HCT116 (cell line): ENCODE data around the gene THRB. TPM values are rescaled to one million over a fixed set of nuclear protein-coding genes. Genes with fewer than 3 reads are reported as not detected.

ENCODE experiments used
- ATAC-seq: fragments of 200-7000 bp; cut with Tn5 transposase; 2 replicates; pipeline ENCODE4 v1.9.1; 2020; ENCODE audit warnings: mild to moderate bottlenecking, moderate library complexity
- BruUV-seq: library from RNA; stranded (reverse); fragments of 400-500 nt; replicated peaks from 2 replicates; lab custom pipeline; 2021; lab: Mats Ljungman, UMichigan
- CTCF ChIA-PET: fragments of 300-600 bp; sonication (Branson Sonifier 250); formaldehyde crosslinking; loops from one replicate; lab custom pipeline; 2021; ENCODE audit warnings: antibody characterized with exemption; lab: Charles Lee
- POLR2A ChIA-PET: fragments of 300-600, 350-600 bp; sonication (Branson Sonifier 250); formaldehyde crosslinking; loops from one replicate; lab custom pipeline; 2021; ENCODE audit warnings: antibody characterized with exemption; lab: Charles Lee
- RAD21 ChIA-PET, 2 experiments: fragments of 300-600 bp; sonication (Branson Sonifier 250); formaldehyde crosslinking; loops; one replicate each; lab custom pipeline; 2023; ENCODE audit warnings: low total read pairs in 2 of 2; ENCODE audit not compliant: uncharacterized antibody in 2 of 2, unreplicated experiment in 2 of 2, low non-redundant PET in 1 of 2; lab: Charles Lee
- DNase-seq: peaks from one replicate; pipeline ENCODE4 v3.0.0-alpha.2; 2010; ENCODE audit warnings: low read depth, low spot score
- H2AFZ ChIP-seq: fragments of 200-600 bp; shearing (Covaris generic), sonication (generic); 2 replicates; pipeline ENCODE4 v1.6.1; 2017; ENCODE audit warnings: low read depth, mixed run types, mixed read lengths, antibody characterized with exemption, low read length; ENCODE audit not compliant: poor library complexity, severe bottlenecking
- H3K27ac ChIP-seq: 2 replicates; pipeline ENCODE4 v1.5.1; 2012; ENCODE audit warnings: low read depth, low read length
- H3K27me3 ChIP-seq: fragments of 200-600 bp; sonication (generic); 2 replicates; pipeline ENCODE4 v1.6.1; 2016; ENCODE audit warnings: mixed run types, low read length, mixed read lengths; ENCODE audit not compliant: insufficient read depth
- H3K36me3 ChIP-seq, 2 experiments: fragments of 200-500 bp in 1 of 2; fragments of 200-600 bp in 1 of 2; sonication (Bioruptor generic) in 1 of 2; sonication (generic) in 1 of 2; 2 replicates each; pipeline versions ENCODE4 v1.5.1 to v1.6.1; 2014 to 2016; ENCODE audit warnings: low read length in 2 of 2, inconsistent platforms in 1 of 2, mixed read lengths in 1 of 2, mixed run types in 1 of 2; ENCODE audit not compliant: insufficient read depth in 2 of 2, control insufficient read depth in 1 of 2
- H3K4me1 ChIP-seq, 2 experiments: fragments of 200-600 bp in 1 of 2; sonication (generic) in 1 of 2; 2 replicates each; pipeline versions ENCODE4 v1.5.1 to v1.6.1; 2012 to 2017; ENCODE audit warnings: low read length in 2 of 2, inconsistent platforms in 1 of 2, mild to moderate bottlenecking in 1 of 2, mixed read lengths in 1 of 2, mixed run types in 1 of 2, moderate library complexity in 1 of 2; ENCODE audit not compliant: insufficient read depth in 2 of 2, control insufficient read depth in 1 of 2
- H3K4me2 ChIP-seq: fragments of 200-600 bp; sonication (generic); 2 replicates; pipeline ENCODE4 v1.6.1; 2017; ENCODE audit warnings: mixed run types, low read length, mixed read lengths
- H3K4me3 ChIP-seq, 2 experiments: fragments of 200-600 bp in 1 of 2; sonication (generic) in 1 of 2; replicated peaks in 1 of 2; 2 replicates each; pipeline ENCODE4 v1.5.1; 2011 to 2016; ENCODE audit warnings: low read length in 2 of 2, control low read depth in 1 of 2, low read depth in 1 of 2, mild to moderate bottlenecking in 1 of 2, mixed read lengths in 1 of 2, mixed run types in 1 of 2
- H3K79me2 ChIP-seq: fragments of 200-600 bp; sonication (generic); 2 replicates; pipeline ENCODE4 v1.6.1; 2017; ENCODE audit warnings: mild to moderate bottlenecking, mixed run types, low read length, moderate library complexity, mixed read lengths; ENCODE audit not compliant: insufficient read depth
- H3K9ac ChIP-seq: fragments of 200-600 bp; sonication (generic); 2 replicates; pipeline ENCODE4 v1.6.1; 2016; ENCODE audit warnings: low read length, mixed read lengths
- H3K9me2 ChIP-seq: fragments of 200-600 bp; sonication (generic), shearing (Covaris generic); 2 replicates; pipeline ENCODE4 v1.6.1; 2017; ENCODE audit warnings: mixed run types, mild to moderate bottlenecking, moderate library complexity; ENCODE audit not compliant: insufficient read depth
- H3K9me3 ChIP-seq, 2 experiments: fragments of 200-500 bp in 1 of 2; fragments of 200-600 bp in 1 of 2; sonication (Bioruptor generic) in 1 of 2; sonication (generic) in 1 of 2; 2 replicates each; pipeline ENCODE4 v1.6.1; 2014 to 2017; ENCODE audit warnings: low read length in 2 of 2, mixed read lengths in 2 of 2, inconsistent platforms in 1 of 2, low read depth in 1 of 2, mild to moderate bottlenecking in 1 of 2, mixed run types in 1 of 2, moderate library complexity in 1 of 2; ENCODE audit not compliant: control insufficient read depth in 1 of 2, insufficient read depth in 1 of 2
- H4K20me1 ChIP-seq: fragments of 200-600 bp; sonication (generic), shearing (Covaris generic); 2 replicates; pipeline ENCODE4 v1.6.1; 2017; ENCODE audit warnings: mixed run types, mild to moderate bottlenecking, moderate library complexity; ENCODE audit not compliant: insufficient read depth
- EGR1 ChIP-seq: IDR thresholded peaks from 2 replicates; pipeline ENCODE4 v1.6.1; 2012; ENCODE audit warnings: low read depth
- EZH2phosphoT487 ChIP-seq: fragments of 200-600 bp; IDR thresholded peaks from 2 replicates; pipeline ENCODE4 v1.6.1; 2018; ENCODE audit warnings: antibody characterized with exemption, borderline replicate concordance
- FOSL1 ChIP-seq: IDR thresholded peaks from 2 replicates; pipeline ENCODE4 v1.6.1; 2012; ENCODE audit warnings: low read depth
- JUND ChIP-seq: IDR thresholded peaks from 2 replicates; pipeline ENCODE4 v1.6.1; 2012
- RAD21 ChIP-seq: IDR thresholded peaks from 2 replicates; pipeline ENCODE4 v1.6.1; 2012; ENCODE audit warnings: low read depth, mild to moderate bottlenecking
- REST ChIP-seq: IDR thresholded peaks from 2 replicates; pipeline ENCODE4 v1.6.1; 2012; ENCODE audit warnings: low read depth
- SIN3A ChIP-seq: IDR thresholded peaks from 2 replicates; pipeline ENCODE4 v1.6.1; 2012; ENCODE audit warnings: low read depth
- SRF ChIP-seq: IDR thresholded peaks from 2 replicates; pipeline ENCODE4 v1.6.1; 2012; ENCODE audit warnings: low read depth
- ZFX ChIP-seq: fragments of 450-650 bp; IDR thresholded peaks from 2 replicates; pipeline ENCODE4 v1.6.1; 2017
- intact Hi-C: fragments of 100-400 bp; cut with micrococcal nuclease; formaldehyde crosslinking; loops from 2 replicates; pipeline ENCODE4 v1.10.0; 2022
- total RNA-seq: library from RNA; stranded (reverse); gene quantifications from one replicate; pipeline ENCODE4 v1.2.1, GENCODE V29; 2021; ENCODE audit not compliant: unreplicated experiment
- TF ChIP-seq, protein P1 (sequence below): IDR thresholded peaks from 2 replicates; pipeline ENCODE4 v1.6.1; 2012
- TF ChIP-seq, protein P2 (sequence below), 3 experiments: fragments of 200-600 bp in 1 of 3; sonication (generic) in 1 of 3; IDR thresholded peaks in 2 of 3; conservative IDR thresholded peaks in 1 of 3; 2 replicates each; pipeline ENCODE4 v1.5.1; 2012 to 2017; ENCODE audit warnings: low read depth in 2 of 3, low read length in 2 of 3, antibody characterized with exemption in 1 of 3, borderline replicate concordance in 1 of 3, control low read depth in 1 of 3, mild to moderate bottlenecking in 1 of 3, mixed read lengths in 1 of 3, mixed run types in 1 of 3, moderate library complexity in 1 of 3; ENCODE audit not compliant: insufficient read depth in 1 of 3
- TF ChIP-seq, protein P3 (sequence below): IDR thresholded peaks from 2 replicates; pipeline ENCODE4 v1.6.1; 2012

Gene THRB
- total RNA-seq, 1 experiment from 2014 or later = 2.5 TPM

- Histone ChIP-seq H3K9ac (no peak overlapping the region), H2AFZ (no peak overlapping the region), H3K79me2 (no peaks in the 10 kb centered on the region), H4K20me1 (no peaks in the 10 kb centered on the region), H3K4me3 (no peak overlapping the region), H3K4me2 (no peak overlapping the region), H3K27me3 (no peaks in the 10 kb centered on the region), H3K9me2 (no peaks in the 10 kb centered on the region), H3K36me3 (no peaks in the 10 kb centered on the region)
- ATAC-seq (no peak), DNase-seq (no peak)
- BruUV-seq = no TSS peak
- intact Hi-C loops = no loop called here
- RAD21 ChIA-PET = no interaction called here
- POLR2A ChIA-PET = no interaction called here
- TF ChIP-seq SRF (no peak), FOSL1 (no peak), REST (no peak), EGR1 (no peak), JUND (no peak), EZH2phosphoT487 (no peak)
- TF ChIP-seq, protein P1, sequence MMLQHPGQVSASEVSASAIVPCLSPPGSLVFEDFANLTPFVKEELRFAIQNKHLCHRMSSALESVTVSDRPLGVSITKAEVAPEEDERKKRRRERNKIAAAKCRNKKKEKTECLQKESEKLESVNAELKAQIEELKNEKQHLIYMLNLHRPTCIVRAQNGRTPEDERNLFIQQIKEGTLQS = no peak
- TF ChIP-seq, all 23 proteins: peak for 0
- Histone ChIP-seq H3K9me3 (no peaks in the 10 kb centered on the region), H3K4me1 (peaks cover 8 to 14% of the 10 kb centered on the region in 2 experiments; a peak in 3 of 4 replicates), H3K27ac (no peak overlapping the region)
- CTCF ChIA-PET = no interaction called here
Measured at GRCh38 chr3:24500806-24501205, 6.2 kb upstream of the THRB start.

- Histone ChIP-seq H2AFZ (no peak overlapping the region), H3K4me2 (no peak overlapping the region), H3K27me3 (no peaks in the 10 kb centered on the region), H3K27ac (no peak overlapping the region), H3K4me3 (no peak overlapping the region), H3K9ac (no peak overlapping the region)
- no peak for ATAC-seq
- no TSS peak for BruUV-seq
- TF ChIP-seq JUND = no peak
- TF ChIP-seq, protein P1 = no peak
- no peak for TF ChIP-seq SIN3A
- TF ChIP-seq, protein P2, sequence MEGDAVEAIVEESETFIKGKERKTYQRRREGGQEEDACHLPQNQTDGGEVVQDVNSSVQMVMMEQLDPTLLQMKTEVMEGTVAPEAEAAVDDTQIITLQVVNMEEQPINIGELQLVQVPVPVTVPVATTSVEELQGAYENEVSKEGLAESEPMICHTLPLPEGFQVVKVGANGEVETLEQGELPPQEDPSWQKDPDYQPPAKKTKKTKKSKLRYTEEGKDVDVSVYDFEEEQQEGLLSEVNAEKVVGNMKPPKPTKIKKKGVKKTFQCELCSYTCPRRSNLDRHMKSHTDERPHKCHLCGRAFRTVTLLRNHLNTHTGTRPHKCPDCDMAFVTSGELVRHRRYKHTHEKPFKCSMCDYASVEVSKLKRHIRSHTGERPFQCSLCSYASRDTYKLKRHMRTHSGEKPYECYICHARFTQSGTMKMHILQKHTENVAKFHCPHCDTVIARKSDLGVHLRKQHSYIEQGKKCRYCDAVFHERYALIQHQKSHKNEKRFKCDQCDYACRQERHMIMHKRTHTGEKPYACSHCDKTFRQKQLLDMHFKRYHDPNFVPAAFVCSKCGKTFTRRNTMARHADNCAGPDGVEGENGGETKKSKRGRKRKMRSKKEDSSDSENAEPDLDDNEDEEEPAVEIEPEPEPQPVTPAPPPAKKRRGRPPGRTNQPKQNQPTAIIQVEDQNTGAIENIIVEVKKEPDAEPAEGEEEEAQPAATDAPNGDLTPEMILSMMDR (IDR thresholded peaks at IDR 0.05 in 2 of 3, conservative IDR thresholded peaks at IDR 0.05 in 1 of 3; ENCODE audit: borderline replicate concordance in 1 of 3, insufficient read depth in 1 of 3, low read depth in 2 of 3, low read length in 2 of 3) = no peak
- TF ChIP-seq, protein P3, sequence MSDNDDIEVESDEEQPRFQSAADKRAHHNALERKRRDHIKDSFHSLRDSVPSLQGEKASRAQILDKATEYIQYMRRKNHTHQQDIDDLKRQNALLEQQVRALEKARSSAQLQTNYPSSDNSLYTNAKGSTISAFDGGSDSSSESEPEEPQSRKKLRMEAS = no peak
- no peak for TF ChIP-seq ZFX
- TF ChIP-seq RAD21 = no peak
- TF ChIP-seq, all 23 proteins: peak for 0
- H3K79me2 ChIP-seq = no peaks in the 10 kb centered on the region
- H3K9me2 ChIP-seq = no peaks in the 10 kb centered on the region
- POLR2A ChIA-PET = no interaction called here
- no peaks in the 10 kb centered on the region for H3K36me3 ChIP-seq
- DNase-seq = no peak
- H4K20me1 ChIP-seq = no peaks in the 10 kb centered on the region
- peaks cover 8 to 15% of the 10 kb centered on the region in 2 experiments; a peak in 3 of 4 replicates for H3K4me1 ChIP-seq
- no peaks in the 10 kb centered on the region for H3K9me3 ChIP-seq
- RAD21 ChIA-PET = no interaction called here
- intact Hi-C loops = no loop called here
- CTCF ChIA-PET = no interaction called here
Measured at GRCh38 chr3:24499991-24500390, 5.3 kb upstream of the THRB start.
